Left lung (tissue), 10 donors: ENCODE data around the gene DSG2. TPM values are rescaled to one million over a fixed set of nuclear protein-coding genes. Genes with fewer than 3 reads are reported as not detected.

Experiments
- ATAC-seq: fragments of 200-7000 bp; cut with Tn5 transposase; one replicate; pipeline ENCODE4 v1.9.1; 2020; ENCODE audit warnings: moderate library complexity
- DNase-seq, 4 donors: peaks; one replicate each; pipeline ENCODE4 v3.0.0-alpha.2; 2013 to 2020
- H3K27ac ChIP-seq, 2 donors: fragments of 200-600 bp; sonication (generic) in 1 of 2; one replicate each; pipeline versions ENCODE4 v1.5.0 to v1.8.0; 2020 to 2021
- H3K27me3 ChIP-seq, 2 donors: fragments of 200-600 bp; sonication (generic) in 1 of 2; one replicate each; pipeline versions ENCODE4 v1.5.0 to v1.8.0; 2020 to 2021
- H3K36me3 ChIP-seq, 2 donors: fragments of 200-600 bp; sonication (generic) in 1 of 2; one replicate each; pipeline versions ENCODE4 v1.5.0 to v1.8.0; 2020 to 2021
- H3K4me1 ChIP-seq, 2 donors: fragments of 200-600 bp; one replicate each; pipeline ENCODE4 v1.8.0; 2021
- H3K4me3 ChIP-seq, 2 donors: fragments of 200-600 bp; sonication (generic) in 1 of 2; one replicate each; pipeline versions ENCODE4 v1.5.0 to v1.8.0; 2020 to 2021; ENCODE audit warnings: mild to moderate bottlenecking in 1 of 2
- H3K9me3 ChIP-seq, 2 donors: fragments of 200-600 bp; sonication (generic) in 1 of 2; one replicate each; pipeline versions ENCODE4 v1.5.0 to v1.8.0; 2020 to 2021
- CTCF ChIP-seq, 2 donors: fragments of 200-600 bp; sonication (generic) in 1 of 2; IDR thresholded peaks; one replicate each; pipeline versions ENCODE4 v1.5.0 to v1.8.0; 2021; ENCODE audit warnings: antibody characterized with exemption in 2 of 2
- intact Hi-C, 2 donors: fragments of 100-400 bp; cut with DNase I; formaldehyde crosslinking; loops; one replicate each; pipeline versions ENCODE4 v1.11.2 to v1.14.2; 2022
- polyA plus RNA-seq, 6 donors: library from polyadenylated mRNA; unstranded; fragments of 120-200 nt; gene quantifications; one replicate each; pipeline ENCODE4 v1.2.1, GENCODE V29; 2013; ENCODE audit not compliant: insufficient read length in 6 of 6
- total RNA-seq, 2 donors: library from RNA; stranded (reverse); fragmentation: NEBNext Ultra II Directional; extraction: Animal tissue kit (Norgen Biotek cat#: 25700); gene quantifications; one replicate each; pipeline ENCODE4 v1.2.1, GENCODE V29; 2021
- donor health status: DM: no; HTN: yes; CAD: no.
- donor health status: DM: no; HTN: no; CAD: no.

Gene DSG2
- total and polyA plus RNA-seq, 8 donors: 36.2 to 66.0 (median 42.3) TPM

- no peaks in the 10 kb centered on the region for H3K27me3 ChIP-seq
- H3K9me3 ChIP-seq: no peaks in the 10 kb centered on the region
- intact Hi-C loops: no loop called here
- TF ChIP-seq CTCF (IDR thresholded peaks at IDR 0.05): no peak
- H3K4me3 ChIP-seq: no peak overlapping the region
- H3K36me3 ChIP-seq: no peaks in the 10 kb centered on the region
- H3K27ac ChIP-seq: no peak overlapping the region
- peaks cover 0 to 3% of the 10 kb centered on the region in 2 donors for H3K4me1 ChIP-seq
- ATAC-seq (no peak), DNase-seq (no peak)
Observed at GRCh38 chr18:31549416-31549815, 51.4 kb downstream of the DSG2 start.

GRCh38 chr18:31551883-31552282 is 53.9 kb downstream of the DSG2 start:
- intact Hi-C loops: loop anchor here in 1 of 2 donors (10.0 kb wide), 1 partner anchor 263 kb away; no protein-coding TSS in a partner anchor
- no peaks in the 10 kb centered on the region for H3K9me3 ChIP-seq
- no peak overlapping the region for H3K27ac ChIP-seq
- DNase-seq (no peak), ATAC-seq (no peak)
- no peaks in the 10 kb centered on the region for H3K36me3 ChIP-seq
- H3K4me3 ChIP-seq: no peak overlapping the region
- H3K27me3 ChIP-seq: no peaks in the 10 kb centered on the region
- H3K4me1 ChIP-seq: peaks cover 0 to 3% of the 10 kb centered on the region in 2 donors
- TF ChIP-seq CTCF (IDR thresholded peaks at IDR 0.05): no peak

- Histone ChIP-seq H3K27ac (no peak overlapping the region), H3K27me3 (no peaks in the 10 kb centered on the region), H3K4me3 (no peak overlapping the region), H3K4me1 (peaks cover 0 to 3% of the 10 kb centered on the region in 2 donors), H3K36me3 (no peaks in the 10 kb centered on the region), H3K9me3 (no peaks in the 10 kb centered on the region)
- intact Hi-C loops: loop anchor here in 1 of 2 donors (10.0 kb wide), 1 partner anchor 261 kb away; no protein-coding TSS in a partner anchor
- TF ChIP-seq CTCF (IDR thresholded peaks at IDR 0.05): no peak
- ATAC-seq (no peak), DNase-seq (no peak)
Observed at GRCh38 chr18:31553800-31554199, 55.8 kb downstream of the DSG2 start.

DNA sequence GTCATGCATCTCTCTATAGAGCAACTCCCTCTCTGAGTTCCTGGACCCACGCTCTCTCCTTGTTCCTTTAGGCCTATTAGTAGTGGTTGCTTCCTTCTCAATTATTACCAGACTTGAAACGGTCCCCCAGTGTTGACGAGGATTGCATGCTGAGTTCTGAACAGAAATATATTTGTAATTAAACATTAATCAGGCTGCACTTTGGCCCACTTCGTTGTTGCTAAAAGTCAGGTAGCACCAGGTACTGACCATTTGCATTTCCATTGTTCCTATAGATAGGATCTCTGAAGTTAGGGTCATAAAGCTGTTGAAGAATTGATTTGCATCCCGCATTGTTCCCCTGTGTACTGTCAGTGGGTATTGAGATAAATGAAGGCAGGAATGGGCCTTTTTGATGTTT is 56.8 kb downstream of the DSG2 start:
- Histone ChIP-seq H3K9me3 (no peaks in the 10 kb centered on the region), H3K4me3 (no peak overlapping the region), H3K27ac (no peak overlapping the region), H3K4me1 (peaks cover 0 to 3% of the 10 kb centered on the region in 2 donors), H3K27me3 (no peaks in the 10 kb centered on the region), H3K36me3 (no peaks in the 10 kb centered on the region)
- DNase-seq: no peak
- intact Hi-C loops: loop anchor here in 1 of 2 donors (5.0 to 10.0 kb wide), 2 partner anchors 168 to 260 kb away; no protein-coding TSS in a partner anchor
- no peak for TF ChIP-seq CTCF (IDR thresholded peaks at IDR 0.05)
- ATAC-seq: no peak

DNA sequence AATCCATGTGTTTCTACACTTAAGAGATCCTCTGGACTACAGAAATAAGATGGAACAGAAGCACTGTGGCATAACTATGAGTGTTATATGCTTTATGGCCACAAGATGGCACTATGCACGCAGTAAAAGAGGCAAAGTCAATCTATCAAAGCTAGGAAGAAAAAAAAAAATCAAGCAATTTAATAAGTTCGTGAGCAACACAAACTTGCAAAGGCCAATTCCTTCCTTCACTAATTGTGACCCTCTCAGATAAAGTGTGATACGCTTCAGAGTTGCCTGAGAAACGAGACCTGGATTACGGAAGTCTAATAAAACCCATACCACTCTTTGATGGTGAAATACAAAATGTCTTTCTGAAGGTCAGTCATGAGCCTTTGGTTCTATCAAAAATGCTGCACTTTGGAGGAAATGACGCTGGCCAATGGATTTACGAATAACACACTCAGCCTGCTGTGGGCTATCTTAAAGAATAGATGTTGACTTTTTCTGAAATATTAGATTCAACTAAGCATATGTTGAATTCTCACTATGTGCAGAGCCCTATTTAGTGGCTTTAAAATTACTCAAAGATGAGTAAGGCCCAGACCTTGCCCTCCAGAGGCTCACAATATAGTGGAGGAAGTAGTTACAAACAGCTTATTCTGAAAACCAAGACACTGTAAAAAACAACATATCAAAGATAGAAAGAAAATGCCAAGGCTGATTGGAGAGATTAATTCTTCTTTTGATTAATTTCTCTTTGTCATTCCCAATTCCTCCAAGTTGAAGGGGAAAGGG is 58.2 kb downstream of the DSG2 start:
- no peaks in the 10 kb centered on the region for H3K27me3 ChIP-seq
- peaks cover 0 to under 1% of the 10 kb centered on the region in 2 donors for H3K4me1 ChIP-seq
- H3K36me3 ChIP-seq: no peaks in the 10 kb centered on the region
- intact Hi-C loops: loop anchor here in 1 of 2 donors (5.0 to 10.0 kb wide), 2 partner anchors 166 to 259 kb away; no protein-coding TSS in a partner anchor
- H3K9me3 ChIP-seq: no peaks in the 10 kb centered on the region
- no peak overlapping the region for H3K27ac ChIP-seq
- H3K4me3 ChIP-seq: no peak overlapping the region
- ATAC-seq (peak; percentile 96), DNase-seq (peak in 2 of 4 donors; percentile 65 to 78)
- TF ChIP-seq CTCF (IDR thresholded peaks at IDR 0.05): peak; percentile 76 to 82
